HEK293T (cell line): Measurements from ENCODE around the gene KCNJ15.

ENCODE experiments used
- CTCF ChIA-PET: fragments of 350-600 bp; formaldehyde crosslinking; extraction: SDS; loops from one replicate; lab custom pipeline; 2021; ENCODE audit warnings: antibody characterized with exemption, inconsistent platforms; lab: Yijun Ruan, JAX
- POLR2A ChIA-PET: fragments of 350-600 bp; formaldehyde crosslinking; extraction: SDS; loops from one replicate; lab custom pipeline; 2020; ENCODE audit warnings: antibody characterized with exemption, inconsistent platforms; lab: Yijun Ruan, JAX
- DNase-seq: peaks from one replicate; pipeline ENCODE4 v3.0.0; 2012; ENCODE audit warnings: mixed read lengths; ENCODE audit errors: extremely low spot score
- ARNT ChIP-seq: fragments of 450-650 bp; IDR thresholded peaks from 2 replicates; pipeline ENCODE4 v1.6.1; 2017; ENCODE audit warnings: mild to moderate bottlenecking
- BHLHE40 ChIP-seq: fragments of 450-650 bp; IDR thresholded peaks from 2 replicates; pipeline ENCODE4 v1.6.1; 2016; ENCODE audit warnings: mild to moderate bottlenecking, moderate library complexity, borderline replicate concordance
- CTBP1 ChIP-seq: fragments of 450-650 bp; IDR thresholded peaks from 2 replicates; pipeline ENCODE4 v1.6.1; 2016; ENCODE audit warnings: borderline replicate concordance
- ELF4 ChIP-seq: fragments of 450-650 bp; IDR thresholded peaks from 2 replicates; pipeline ENCODE4 v1.6.1; 2017; ENCODE audit warnings: antibody characterized with exemption
- FOXA1 ChIP-seq: fragments of 450-650 bp; IDR thresholded peaks from 2 replicates; pipeline ENCODE4 v1.6.1; 2016; ENCODE audit warnings: mild to moderate bottlenecking
- FOXK2 ChIP-seq: fragments of 450-650 bp; IDR thresholded peaks from 2 replicates; pipeline ENCODE4 v1.6.1; 2016; ENCODE audit warnings: mild to moderate bottlenecking
- FOXM1 ChIP-seq: fragments of 450-650 bp; IDR thresholded peaks from 2 replicates; pipeline ENCODE4 v1.6.1; 2017; ENCODE audit warnings: mild to moderate bottlenecking, borderline replicate concordance
- HDGF ChIP-seq: fragments of 450-650 bp; IDR thresholded peaks from 2 replicates; pipeline ENCODE4 v1.6.1; 2017; ENCODE audit warnings: antibody characterized with exemption, borderline replicate concordance
- L3MBTL2 ChIP-seq: fragments of 450-650 bp; conservative IDR thresholded peaks from 2 replicates; pipeline ENCODE4 v1.6.1; 2016; ENCODE audit warnings: mild to moderate bottlenecking
- LEF1 ChIP-seq: fragments of 450-650 bp; IDR thresholded peaks from 2 replicates; pipeline ENCODE4 v1.6.1; 2017; ENCODE audit warnings: mild to moderate bottlenecking, borderline replicate concordance
- NFRKB ChIP-seq: fragments of 450-650 bp; IDR thresholded peaks from 2 replicates; pipeline ENCODE4 v1.6.1; 2016; ENCODE audit warnings: mild to moderate bottlenecking, moderate library complexity
- PKNOX1 ChIP-seq: fragments of 450-650 bp; IDR thresholded peaks from 2 replicates; pipeline ENCODE4 v1.6.1; 2016
- SP1 ChIP-seq: fragments of 450-650 bp; IDR thresholded peaks from 2 replicates; pipeline ENCODE4 v1.6.1; 2017
- SUZ12 ChIP-seq: fragments of 450-650 bp; IDR thresholded peaks from 2 replicates; pipeline ENCODE4 v1.6.1; 2016; ENCODE audit warnings: mild to moderate bottlenecking
- TARDBP ChIP-seq: fragments of 450-650 bp; IDR thresholded peaks from 2 replicates; pipeline ENCODE4 v1.6.1; 2016
- ZNF384 ChIP-seq: fragments of 450-650 bp; IDR thresholded peaks from 2 replicates; pipeline ENCODE4 v1.6.1; 2016

The KCNJ15 gene

GRCh38 chr21:38256599-38257302 lies at the start of gene KCNJ15:
TSS of gene KCNJ15 (plus strand) at chr21:38256991. CDS start at chr21:38299262, 42,271 bp downstream.
- no peak for DNase-seq
- ChIA-PET POLR2A (no interaction called here), CTCF (no interaction called here)
- TF ChIP-seq ARNT (no peak), CTBP1 (no peak), NFRKB (no peak), ZNF384 (no peak), FOXM1 (no peak), PKNOX1 (no peak), ELF4 (no peak), BHLHE40 (no peak), TARDBP (no peak), HDGF (no peak), SUZ12 (no peak), FOXA1 (no peak), LEF1 (no peak)

- TF ChIP-seq CTBP1 (no peak), FOXM1 (no peak), PKNOX1 (no peak), FOXK2 (no peak), ARNT (no peak), NFRKB (no peak), SUZ12 (no peak), FOXA1 (no peak), SP1 (no peak)
- CTCF ChIA-PET: no interaction called here
- POLR2A ChIA-PET: no interaction called here
- no peak for DNase-seq
Measured at GRCh38 chr21:38208118-38208517, 48.7 kb upstream of the KCNJ15 start.

GRCh38 chr21:38211321-38211720 lies 45.5 kb upstream of the KCNJ15 start:
- ChIA-PET POLR2A (no interaction called here), CTCF (no interaction called here)
- DNase-seq: no peak
- TF ChIP-seq BHLHE40 (no peak), PKNOX1 (no peak), FOXK2 (no peak), FOXA1 (no peak), ELF4 (no peak), ARNT (no peak), L3MBTL2 (no peak), SUZ12 (no peak), LEF1 (no peak), CTBP1 (no peak), ZNF384 (no peak), SP1 (no peak), HDGF (no peak), FOXM1 (no peak), TARDBP (no peak), NFRKB (no peak)

- ChIA-PET POLR2A (no interaction called here), CTCF (no interaction called here)
- TF ChIP-seq CTBP1 (no peak), TARDBP (no peak), ARNT (no peak), SUZ12 (no peak), PKNOX1 (no peak), NFRKB (no peak), L3MBTL2 (no peak), LEF1 (no peak), FOXA1 (no peak), BHLHE40 (no peak), ZNF384 (no peak), FOXM1 (no peak), HDGF (no peak), ELF4 (no peak)
- DNase-seq: no peak
Measured at GRCh38 chr21:38212706-38213105, 44.1 kb upstream of the KCNJ15 start.

- DNase-seq: peak; percentile 71
- CTCF ChIA-PET: interaction anchor here (1.0 to 3.1 kb wide), 3 partner anchors 14 to 133 kb away, joined by 3 to 14 read pairs (median 4); no protein-coding TSS in a partner anchor
- no peak for TF ChIP-seq PKNOX1
- no peak for TF ChIP-seq FOXM1
- TF ChIP-seq ELF4: no peak
- TF ChIP-seq SUZ12: no peak
- TF ChIP-seq BHLHE40: no peak
- no peak for TF ChIP-seq L3MBTL2
- no peak for TF ChIP-seq FOXA1
- TF ChIP-seq FOXK2: no peak
- no peak for TF ChIP-seq HDGF
- TF ChIP-seq CTBP1: no peak
- TF ChIP-seq ZNF384: no peak
- TF ChIP-seq ARNT: no peak
- no peak for TF ChIP-seq SP1
- no peak for TF ChIP-seq LEF1
- no peak for TF ChIP-seq TARDBP
- no peak for TF ChIP-seq NFRKB
- POLR2A ChIA-PET: no interaction called here
Measured at GRCh38 chr21:38219049-38219628, 37.7 kb upstream of the KCNJ15 start.
